ENCODE data around the gene PSMB9.

Gene PSMB9

DNA sequence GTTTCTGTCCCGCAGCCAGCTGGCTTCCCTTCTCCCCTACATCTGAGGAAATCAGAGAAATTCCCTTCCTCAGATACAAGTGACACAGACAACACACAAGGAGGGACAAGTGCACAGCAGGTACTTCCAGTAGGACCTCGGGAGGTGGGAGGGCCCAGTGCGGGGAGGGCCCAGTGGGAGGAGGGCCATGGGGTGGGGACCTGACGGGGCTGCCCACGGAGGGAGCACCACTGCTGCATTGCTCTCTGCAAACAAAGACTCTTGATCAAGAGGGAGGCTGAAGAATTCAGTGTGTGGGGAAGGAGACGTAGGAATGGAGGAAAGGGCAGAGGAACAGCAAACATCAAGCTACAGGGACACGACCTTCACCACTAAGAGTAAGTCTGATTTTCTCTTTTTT is 24.5 kb upstream of the PSMB9 start:
- Histone ChIP-seq H4K91ac (ENCODE audit: low read depth, low read length, poor library complexity) (no peak overlapping the region), H3K4me3 (ENCODE audit: low read length in 2 of 2) (no peak overlapping the region), H3K9me3 (replicated peaks in 1 of 2; ENCODE audit: control insufficient read depth in 2 of 2, insufficient read depth in 1 of 2, low read depth in 1 of 2, low read length in 2 of 2) (peaks cover 0 to 3% of the 10 kb centered on the region in 2 donors), H3K36me3 (replicated peaks in 1 of 2; ENCODE audit: control insufficient read depth in 2 of 2, insufficient read depth in 2 of 2, low read length in 2 of 2) (no peaks in the 10 kb centered on the region), H2BK120ac (ENCODE audit: low read depth, low read length) (peak overlapping the region; percentile 41), H3K79me1 (ENCODE audit: low read depth, low read length) (no peaks in the 10 kb centered on the region), H2AFZ (ENCODE audit: low read length) (no peak overlapping the region), H3K18ac (ENCODE audit: low read length) (peak overlapping the region; percentile 8), H2BK5ac (ENCODE audit: low read length) (no peak overlapping the region), H3K4ac (ENCODE audit: low read length) (no peak overlapping the region), H3K4me2 (ENCODE audit: insufficient read depth, low read length, poor library complexity, severe bottlenecking) (no peak overlapping the region), H3K4me1 (ENCODE audit: control insufficient read depth in 2 of 2, insufficient read depth in 1 of 2, low read depth in 1 of 2, low read length in 2 of 2) (peaks cover 0 to 1% of the 10 kb centered on the region in 2 donors), H3K27ac (replicated peaks; ENCODE audit: low read length) (no peak overlapping the region), H3K9ac (ENCODE audit: low read depth, low read length, poor library complexity) (no peak overlapping the region), H3K23ac (ENCODE audit: low read depth, low read length, poor library complexity) (no peak overlapping the region), H2BK15ac (ENCODE audit: low read length) (no peak overlapping the region), H2AK5ac (ENCODE audit: low read depth, low read length) (no peak overlapping the region), H4K8ac (ENCODE audit: low read depth, low read length) (peak overlapping the region; percentile 23), H3K14ac (ENCODE audit: low read length) (no peak overlapping the region), H2BK12ac (ENCODE audit: low read length) (no peak overlapping the region), H3K27me3 (ENCODE audit: control insufficient read depth in 3 of 3, insufficient read depth in 3 of 3, low read depth in 1 of 3, low read length in 3 of 3) (no peaks in the 10 kb centered on the region)
- WGBS, 2 donors (ENCODE audit: extremely low coverage in 2 of 2, insufficient read length in 2 of 2, insufficient replicate concordance in 1 of 2) = no CpG with 5 or more reads among the region's 7 CpGs
- DNase-seq (ENCODE audit: low spot score) = no peak

- Histone ChIP-seq H2AFZ (ENCODE audit: low read length) (no peak overlapping the region), H3K23ac (ENCODE audit: low read depth, low read length, poor library complexity) (no peak overlapping the region), H3K9me3 (replicated peaks in 1 of 2; ENCODE audit: control insufficient read depth in 2 of 2, insufficient read depth in 1 of 2, low read depth in 1 of 2, low read length in 2 of 2) (peaks cover 0 to 3% of the 10 kb centered on the region in 2 donors), H3K4ac (ENCODE audit: low read length) (no peak overlapping the region), H3K4me3 (ENCODE audit: low read length in 2 of 2) (no peak overlapping the region), H2BK15ac (ENCODE audit: low read length) (no peak overlapping the region), H4K91ac (ENCODE audit: low read depth, low read length, poor library complexity) (no peak overlapping the region), H2BK5ac (ENCODE audit: low read length) (no peak overlapping the region), H3K9ac (ENCODE audit: low read depth, low read length, poor library complexity) (no peak overlapping the region), H3K14ac (ENCODE audit: low read length) (no peak overlapping the region), H3K18ac (ENCODE audit: low read length) (peak overlapping the region; percentile 76), H3K79me1 (ENCODE audit: low read depth, low read length) (no peaks in the 10 kb centered on the region), H4K8ac (ENCODE audit: low read depth, low read length) (no peak overlapping the region), H3K27ac (replicated peaks; ENCODE audit: low read length) (no peak overlapping the region), H2AK5ac (ENCODE audit: low read depth, low read length) (no peak overlapping the region), H3K4me1 (ENCODE audit: control insufficient read depth in 2 of 2, insufficient read depth in 1 of 2, low read depth in 1 of 2, low read length in 2 of 2) (peaks cover 0 to 1% of the 10 kb centered on the region in 2 donors), H3K4me2 (ENCODE audit: insufficient read depth, low read length, poor library complexity, severe bottlenecking) (no peak overlapping the region), H3K36me3 (replicated peaks in 1 of 2; ENCODE audit: control insufficient read depth in 2 of 2, insufficient read depth in 2 of 2, low read length in 2 of 2) (no peaks in the 10 kb centered on the region), H3K27me3 (ENCODE audit: control insufficient read depth in 3 of 3, insufficient read depth in 3 of 3, low read depth in 1 of 3, low read length in 3 of 3) (no peaks in the 10 kb centered on the region), H2BK120ac (ENCODE audit: low read depth, low read length) (peak overlapping the region; percentile 41), H2BK12ac (ENCODE audit: low read length) (no peak overlapping the region)
- no CpG with 5 or more reads among the region's 5 CpGs for WGBS, 2 donors (ENCODE audit: extremely low coverage in 2 of 2, insufficient read length in 2 of 2, insufficient replicate concordance in 1 of 2)
- no peak for DNase-seq (ENCODE audit: low spot score)
Measured at GRCh38 chr6:32830017-32830416, 24.0 kb upstream of the PSMB9 start.

GRCh38 chr6:32830936-32831335 is 23.1 kb upstream of the PSMB9 start:
- Histone ChIP-seq H3K27ac (replicated peaks; ENCODE audit: low read length) (no peak overlapping the region), H3K4ac (ENCODE audit: low read length) (no peak overlapping the region), H4K91ac (ENCODE audit: low read depth, low read length, poor library complexity) (no peak overlapping the region), H3K9ac (ENCODE audit: low read depth, low read length, poor library complexity) (no peak overlapping the region), H3K18ac (ENCODE audit: low read length) (no peak overlapping the region), H3K9me3 (replicated peaks in 1 of 2; ENCODE audit: control insufficient read depth in 2 of 2, insufficient read depth in 1 of 2, low read depth in 1 of 2, low read length in 2 of 2) (peaks cover 0 to 3% of the 10 kb centered on the region in 2 donors), H2BK5ac (ENCODE audit: low read length) (no peak overlapping the region), H3K4me1 (ENCODE audit: control insufficient read depth in 2 of 2, insufficient read depth in 1 of 2, low read depth in 1 of 2, low read length in 2 of 2) (peaks cover 0 to 1% of the 10 kb centered on the region in 2 donors), H3K27me3 (ENCODE audit: control insufficient read depth in 3 of 3, insufficient read depth in 3 of 3, low read depth in 1 of 3, low read length in 3 of 3) (no peaks in the 10 kb centered on the region), H3K36me3 (replicated peaks in 1 of 2; ENCODE audit: control insufficient read depth in 2 of 2, insufficient read depth in 2 of 2, low read length in 2 of 2) (no peaks in the 10 kb centered on the region), H3K79me1 (ENCODE audit: low read depth, low read length) (no peaks in the 10 kb centered on the region), H3K23ac (ENCODE audit: low read depth, low read length, poor library complexity) (no peak overlapping the region), H2AFZ (ENCODE audit: low read length) (no peak overlapping the region), H3K4me2 (ENCODE audit: insufficient read depth, low read length, poor library complexity, severe bottlenecking) (no peak overlapping the region), H2BK120ac (ENCODE audit: low read depth, low read length) (no peak overlapping the region), H3K14ac (ENCODE audit: low read length) (no peak overlapping the region), H2BK15ac (ENCODE audit: low read length) (no peak overlapping the region), H2BK12ac (ENCODE audit: low read length) (no peak overlapping the region), H4K8ac (ENCODE audit: low read depth, low read length) (no peak overlapping the region), H2AK5ac (ENCODE audit: low read depth, low read length) (no peak overlapping the region), H3K4me3 (ENCODE audit: low read length in 2 of 2) (no peak overlapping the region)
- no CpG with 5 or more reads among the region's 5 CpGs for WGBS, 2 donors (ENCODE audit: extremely low coverage in 2 of 2, insufficient read length in 2 of 2, insufficient replicate concordance in 1 of 2)
- no peak for DNase-seq (ENCODE audit: low spot score)

GRCh38 chr6:32832535-32832934 is 21.5 kb upstream of the PSMB9 start:
- no peak overlapping the region for H3K9ac ChIP-seq (ENCODE audit: low read depth, low read length, poor library complexity)
- peak overlapping the region; percentile 22 for H2BK5ac ChIP-seq (ENCODE audit: low read length)
- peaks cover 0 to 2% of the 10 kb centered on the region in 2 donors for H3K4me1 ChIP-seq (ENCODE audit: control insufficient read depth in 2 of 2, insufficient read depth in 1 of 2, low read depth in 1 of 2, low read length in 2 of 2)
- H2AK5ac ChIP-seq (ENCODE audit: low read depth, low read length) = peak overlapping the region; percentile 27
- H3K27me3 ChIP-seq (ENCODE audit: control insufficient read depth in 3 of 3, insufficient read depth in 3 of 3, low read depth in 1 of 3, low read length in 3 of 3) = no peaks in the 10 kb centered on the region
- no peak overlapping the region for H3K14ac ChIP-seq (ENCODE audit: low read length)
- WGBS, 2 donors (ENCODE audit: extremely low coverage in 2 of 2, insufficient read length in 2 of 2, insufficient replicate concordance in 1 of 2) = no CpG with 5 or more reads among the region's 13 CpGs
- no peak overlapping the region for H2BK15ac ChIP-seq (ENCODE audit: low read length)
- no peak overlapping the region for H4K91ac ChIP-seq (ENCODE audit: low read depth, low read length, poor library complexity)
- no peak overlapping the region for H2BK12ac ChIP-seq (ENCODE audit: low read length)
- H2BK120ac ChIP-seq (ENCODE audit: low read depth, low read length) = no peak overlapping the region
- no peak overlapping the region for H3K18ac ChIP-seq (ENCODE audit: low read length)
- H4K8ac ChIP-seq (ENCODE audit: low read depth, low read length) = no peak overlapping the region
- no peak overlapping the region for H3K23ac ChIP-seq (ENCODE audit: low read depth, low read length, poor library complexity)
- no peaks in the 10 kb centered on the region for H3K36me3 ChIP-seq (replicated peaks in 1 of 2; ENCODE audit: control insufficient read depth in 2 of 2, insufficient read depth in 2 of 2, low read length in 2 of 2)
- H3K79me1 ChIP-seq (ENCODE audit: low read depth, low read length) = no peaks in the 10 kb centered on the region
- no peak overlapping the region for H2AFZ ChIP-seq (ENCODE audit: low read length)
- H3K27ac ChIP-seq (replicated peaks; ENCODE audit: low read length) = no peak overlapping the region
- no peak overlapping the region for H3K4ac ChIP-seq (ENCODE audit: low read length)
- H3K4me2 ChIP-seq (ENCODE audit: insufficient read depth, low read length, poor library complexity, severe bottlenecking) = no peak overlapping the region
- no peak for DNase-seq (ENCODE audit: low spot score)
- H3K9me3 ChIP-seq (replicated peaks in 1 of 2; ENCODE audit: control insufficient read depth in 2 of 2, insufficient read depth in 1 of 2, low read depth in 1 of 2, low read length in 2 of 2) = peaks cover 0 to 3% of the 10 kb centered on the region in 2 donors
- no peak overlapping the region for H3K4me3 ChIP-seq (ENCODE audit: low read length in 2 of 2)
